ENCODE results near the gene PLAC8L1. TPM values are rescaled to one million over a fixed set of nuclear protein-coding genes. Genes with fewer than 3 reads are reported as not detected.

The PLAC8L1 gene
- polyA plus RNA-seq, 1 experiment = 0.15 TPM

DNA sequence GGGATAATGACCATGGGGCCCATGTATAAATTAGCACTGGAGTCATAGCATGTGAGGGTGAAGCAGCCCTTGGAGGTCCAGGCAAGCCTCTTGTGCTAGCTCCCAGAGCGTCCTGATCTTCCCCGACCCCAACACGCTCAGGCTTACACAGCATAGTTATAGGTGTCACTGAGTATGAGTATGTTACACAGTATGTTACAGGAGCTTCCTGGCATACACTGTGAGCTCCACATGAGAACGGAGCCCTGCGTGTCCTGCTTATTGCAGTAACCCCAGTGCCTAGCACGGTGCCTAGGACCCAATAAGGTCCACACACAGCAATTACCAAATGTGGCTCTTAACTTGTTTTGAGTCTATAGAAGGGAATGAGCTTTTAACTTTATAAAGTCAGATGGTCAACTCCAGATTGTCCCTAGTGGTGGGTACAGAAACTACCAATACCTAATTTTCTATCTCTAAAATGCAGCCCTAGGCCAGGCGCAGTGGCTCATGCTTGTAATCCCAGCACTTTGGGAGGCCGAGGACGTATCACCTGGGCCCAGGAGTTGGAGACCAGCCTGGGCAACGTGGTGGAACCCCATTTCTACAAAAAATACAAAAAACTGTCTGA is 64.1 kb downstream of the PLAC8L1 start:
- ChIA-PET POLR2A (no interaction called here), CTCF (interaction anchor here (0.6 to 1.9 kb wide), 18 partner anchors 8 to 544 kb away, joined by 3 to 9 read pairs (median 3); no protein-coding TSS in a partner anchor)
- TF ChIP-seq, protein P1, sequence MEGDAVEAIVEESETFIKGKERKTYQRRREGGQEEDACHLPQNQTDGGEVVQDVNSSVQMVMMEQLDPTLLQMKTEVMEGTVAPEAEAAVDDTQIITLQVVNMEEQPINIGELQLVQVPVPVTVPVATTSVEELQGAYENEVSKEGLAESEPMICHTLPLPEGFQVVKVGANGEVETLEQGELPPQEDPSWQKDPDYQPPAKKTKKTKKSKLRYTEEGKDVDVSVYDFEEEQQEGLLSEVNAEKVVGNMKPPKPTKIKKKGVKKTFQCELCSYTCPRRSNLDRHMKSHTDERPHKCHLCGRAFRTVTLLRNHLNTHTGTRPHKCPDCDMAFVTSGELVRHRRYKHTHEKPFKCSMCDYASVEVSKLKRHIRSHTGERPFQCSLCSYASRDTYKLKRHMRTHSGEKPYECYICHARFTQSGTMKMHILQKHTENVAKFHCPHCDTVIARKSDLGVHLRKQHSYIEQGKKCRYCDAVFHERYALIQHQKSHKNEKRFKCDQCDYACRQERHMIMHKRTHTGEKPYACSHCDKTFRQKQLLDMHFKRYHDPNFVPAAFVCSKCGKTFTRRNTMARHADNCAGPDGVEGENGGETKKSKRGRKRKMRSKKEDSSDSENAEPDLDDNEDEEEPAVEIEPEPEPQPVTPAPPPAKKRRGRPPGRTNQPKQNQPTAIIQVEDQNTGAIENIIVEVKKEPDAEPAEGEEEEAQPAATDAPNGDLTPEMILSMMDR (IDR thresholded peaks at IDR 0.05; ENCODE audit: low read depth, low read length) = peak; percentile 46
- Histone ChIP-seq H3K4me3 (ENCODE audit: low read depth, low read length) (no peak overlapping the region), H3K27ac (ENCODE audit: low read depth, low read length) (no peak overlapping the region), H3K9me3 (ENCODE audit: control insufficient read depth, insufficient read depth, low read length) (no peaks in the 10 kb centered on the region), H3K27me3 (ENCODE audit: control insufficient read depth, insufficient read depth, low read length) (no peaks in the 10 kb centered on the region)
- DNase-seq (ENCODE audit: low read depth, low spot score) = no peak

DNA sequence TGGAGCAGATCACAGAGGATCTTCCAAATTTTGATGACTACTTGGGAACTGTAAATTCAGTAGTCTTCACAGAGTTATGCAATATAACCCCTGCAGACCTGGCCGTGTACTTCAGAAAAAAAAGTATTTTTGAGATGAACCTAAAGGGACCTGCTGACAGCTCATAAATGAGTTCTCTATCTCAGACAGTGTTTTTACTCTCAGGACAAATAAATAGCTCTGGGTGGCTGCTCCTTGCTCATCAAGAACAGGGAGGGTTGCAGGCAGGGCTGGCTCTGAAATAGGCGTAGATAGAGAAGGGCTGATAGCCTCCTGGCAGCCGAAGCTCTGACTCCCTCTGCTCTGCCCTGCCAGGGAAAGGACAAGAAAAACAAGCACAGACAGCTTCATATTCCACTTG is 64.8 kb downstream of the PLAC8L1 start:
- TF ChIP-seq, protein P1 (IDR thresholded peaks at IDR 0.05; ENCODE audit: low read depth, low read length) = no peak
- Histone ChIP-seq H3K27me3 (ENCODE audit: control insufficient read depth, insufficient read depth, low read length) (no peaks in the 10 kb centered on the region), H3K9me3 (ENCODE audit: control insufficient read depth, insufficient read depth, low read length) (no peaks in the 10 kb centered on the region), H3K27ac (ENCODE audit: low read depth, low read length) (no peak overlapping the region), H3K4me3 (ENCODE audit: low read depth, low read length) (no peak overlapping the region)
- CTCF ChIA-PET = interaction anchor here (0.8 to 1.9 kb wide), 10 partner anchors 8 to 359 kb away, joined by 3 to 9 read pairs (median 4); no protein-coding TSS in a partner anchor
- POLR2A ChIA-PET = no interaction called here
- no peak for DNase-seq (ENCODE audit: low read depth, low spot score)

GRCh38 chr5:146039420-146039819 is 66.0 kb downstream of the PLAC8L1 start:
- no peak overlapping the region for H3K27ac ChIP-seq (ENCODE audit: low read depth, low read length)
- no peak for DNase-seq (ENCODE audit: low read depth, low spot score)
- ChIA-PET CTCF (interaction anchor here (1.0 to 1.2 kb wide), 2 partner anchors 9 to 12 kb away, joined by 3 read pairs; no protein-coding TSS in a partner anchor), POLR2A (no interaction called here)
- TF ChIP-seq, protein P1 (IDR thresholded peaks at IDR 0.05; ENCODE audit: low read depth, low read length) = no peak
- no peak overlapping the region for H3K4me3 ChIP-seq (ENCODE audit: low read depth, low read length)
- no peaks in the 10 kb centered on the region for H3K27me3 ChIP-seq (ENCODE audit: control insufficient read depth, insufficient read depth, low read length)
- H3K9me3 ChIP-seq (ENCODE audit: control insufficient read depth, insufficient read depth, low read length) = no peaks in the 10 kb centered on the region

- ChIA-PET POLR2A (no interaction called here), CTCF (no interaction called here)
- H3K4me3 ChIP-seq (ENCODE audit: low read depth, low read length) = no peak overlapping the region
- DNase-seq (ENCODE audit: low read depth, low spot score) = no peak
- TF ChIP-seq, protein P1 (IDR thresholded peaks at IDR 0.05; ENCODE audit: low read depth, low read length) = no peak
- H3K9me3 ChIP-seq (ENCODE audit: control insufficient read depth, insufficient read depth, low read length) = no peaks in the 10 kb centered on the region
- no peaks in the 10 kb centered on the region for H3K27me3 ChIP-seq (ENCODE audit: control insufficient read depth, insufficient read depth, low read length)
- H3K27ac ChIP-seq (ENCODE audit: low read depth, low read length) = no peak overlapping the region
These were observed 70.8 kb downstream of the PLAC8L1 start for GRCh38 chr5:146034605-146035004.

Small RNA genes lying within 50 kb of the gene (small RNA-seq; reads per million reads assigned to genes)
- not detected for gene AC091959.1 (ENCODE audit: insufficient read length, low read depth)

Other genes with a start within 250 kb of the PLAC8L1 start
- gene GRXCR2, start 232.6 kb downstream of the PLAC8L1 start, polyA plus RNA-seq (2011; rRNA removed) = not detected in 2 replicates
- gene SH3RF2, start 169.0 kb downstream of the PLAC8L1 start, polyA plus RNA-seq (2011; rRNA removed) = 0.87 and 1.1 TPM in 2 replicates
- gene LARS1, start 77.1 kb upstream of the PLAC8L1 start, polyA plus RNA-seq (2011; rRNA removed) = 30.5 and 37.3 TPM in 2 replicates
- 14.4 and 16.7 TPM in 2 replicates for gene RBM27, start 98.0 kb upstream of the PLAC8L1 start, polyA plus RNA-seq (2011; rRNA removed)
- 0.02 and 0.04 TPM in 2 replicates for gene POU4F3, start 233.3 kb upstream of the PLAC8L1 start, polyA plus RNA-seq (2011; rRNA removed)

Measured in AG04450 (cell line).